Posterior cingulate gyrus (tissue), 11 donors: ENCODE data around the gene ERFL.

Experiments used
- DNase-seq, 10 donors: peaks; one replicate each; pipeline versions ENCODE4 v3.0.0 to v3.0.0-alpha.2; 2020 to 2021; ENCODE audit warnings: mixed read lengths in 3 of 10
- intact Hi-C: fragments of 100-400 bp; cut with DNase I; formaldehyde crosslinking; loops from one replicate; pipeline ENCODE4 v1.15.1; 2023

Gene ERFL

DNA sequence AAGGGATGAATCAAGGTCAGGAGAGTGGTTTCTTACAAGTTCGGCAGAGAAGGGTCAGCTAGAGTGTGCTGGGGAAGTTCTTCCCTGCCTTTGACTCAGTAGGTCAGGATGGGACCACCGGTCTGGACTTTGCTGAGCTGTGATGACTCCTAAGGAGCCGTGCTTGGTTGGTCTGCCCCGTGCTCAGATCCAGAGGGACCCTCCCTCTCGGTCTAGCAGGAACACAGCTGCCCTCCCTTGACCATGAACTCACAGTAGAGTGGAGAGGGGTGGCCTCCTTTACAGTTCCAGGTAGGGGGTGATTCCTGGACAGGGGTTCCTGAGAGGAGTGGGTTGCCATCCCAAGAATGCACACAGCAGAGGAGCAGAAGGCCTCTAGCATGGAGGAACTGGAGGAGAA, 63.9 kb downstream of the ERFL start:
- peak in 1 of 10 donors; percentile 10 for DNase-seq
- intact Hi-C loops = loop anchor here (5.0 kb wide), 1 partner anchor 73 kb away; no protein-coding TSS in a partner anchor

DNA sequence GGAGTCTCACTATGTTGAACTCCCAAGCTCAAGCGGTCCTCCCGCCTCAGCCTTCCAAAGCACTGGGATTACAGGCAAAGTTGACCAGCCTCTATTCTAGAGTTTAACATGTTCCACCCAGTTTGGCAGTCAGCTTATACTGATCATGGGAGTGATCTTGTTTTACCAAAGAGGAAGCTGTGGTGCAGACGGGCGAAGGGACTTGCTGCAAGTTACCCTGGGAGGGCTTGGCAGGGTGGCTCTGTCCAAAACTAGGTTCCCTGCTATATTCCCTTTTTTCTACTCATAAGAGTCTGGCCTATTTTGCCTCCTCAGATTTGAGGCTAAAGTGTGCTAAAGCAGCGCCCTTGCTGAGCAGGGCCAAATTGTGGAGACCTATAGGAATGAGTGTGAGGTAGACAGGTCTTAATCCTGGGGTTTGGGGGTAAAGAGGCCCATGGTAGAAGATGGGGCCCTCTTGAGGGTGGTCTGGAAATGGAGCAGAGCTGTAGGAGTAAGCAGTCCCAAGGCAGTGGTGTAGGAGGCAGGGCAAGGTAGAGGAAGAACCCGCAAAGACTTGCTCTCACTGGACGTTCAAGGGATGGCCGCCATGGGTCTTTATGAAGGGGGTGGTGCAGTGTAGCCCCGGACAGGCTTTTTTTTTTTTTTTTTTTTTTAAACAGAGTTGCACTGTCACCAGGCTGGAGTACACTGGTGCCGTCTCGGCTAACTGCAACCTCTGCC, 64.9 kb downstream of the ERFL start:
- DNase-seq = no peak
- intact Hi-C loops = loop anchor here (5.0 kb wide), 1 partner anchor 74 kb away; no protein-coding TSS in a partner anchor

DNA sequence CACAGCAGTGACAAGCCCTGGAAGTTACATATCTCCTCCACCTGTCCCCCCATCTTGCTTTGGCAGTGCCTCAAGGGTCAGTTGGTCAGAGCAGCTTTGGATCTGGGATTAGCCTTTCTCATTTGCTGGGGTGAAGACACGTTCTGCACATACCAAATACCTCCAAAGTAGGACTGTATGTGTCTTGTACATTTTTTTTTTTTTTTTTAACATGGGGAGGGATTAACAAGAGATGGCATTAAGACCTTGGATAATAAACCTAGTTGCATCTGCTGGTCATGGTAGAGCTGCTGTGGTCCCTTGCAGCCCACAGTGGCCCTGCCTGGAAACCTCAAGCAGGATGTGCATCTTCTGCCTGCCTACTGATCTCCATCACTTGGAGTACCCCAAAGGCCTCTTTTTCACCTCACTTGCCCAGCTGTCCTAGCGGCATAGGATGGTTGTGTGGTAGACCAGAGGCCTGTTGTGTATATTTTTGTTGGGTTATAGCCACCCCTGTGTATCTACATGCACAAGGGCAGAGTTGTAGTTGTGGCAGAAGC, 65.7 kb downstream of the ERFL start:
- DNase-seq = no peak
- intact Hi-C loops = loop anchor here (5.0 kb wide), 1 partner anchor 75 kb away; no protein-coding TSS in a partner anchor

DNA sequence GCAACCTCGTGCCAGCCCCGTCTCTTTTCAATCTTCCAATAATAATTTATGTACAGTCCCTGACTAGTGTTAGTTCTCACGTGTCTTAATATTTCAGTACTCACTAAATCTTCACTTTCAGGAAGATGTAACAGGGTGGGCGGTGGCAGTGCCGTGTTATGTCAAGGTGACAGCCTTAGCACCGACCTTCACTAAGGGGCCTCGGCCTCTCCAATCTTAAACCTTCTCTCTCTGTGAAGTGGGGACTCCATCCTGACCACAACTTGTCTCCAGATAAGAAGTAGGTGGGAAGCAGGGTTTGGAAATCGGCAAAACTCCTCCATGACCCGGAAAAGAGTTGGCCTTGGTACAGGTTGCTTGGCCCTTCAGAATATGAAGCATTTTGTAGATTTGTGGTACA, 66.4 kb downstream of the ERFL start:
- intact Hi-C loops = loop anchor here (5.0 kb wide), 1 partner anchor 75 kb away; no protein-coding TSS in a partner anchor
- no peak for DNase-seq

DNA sequence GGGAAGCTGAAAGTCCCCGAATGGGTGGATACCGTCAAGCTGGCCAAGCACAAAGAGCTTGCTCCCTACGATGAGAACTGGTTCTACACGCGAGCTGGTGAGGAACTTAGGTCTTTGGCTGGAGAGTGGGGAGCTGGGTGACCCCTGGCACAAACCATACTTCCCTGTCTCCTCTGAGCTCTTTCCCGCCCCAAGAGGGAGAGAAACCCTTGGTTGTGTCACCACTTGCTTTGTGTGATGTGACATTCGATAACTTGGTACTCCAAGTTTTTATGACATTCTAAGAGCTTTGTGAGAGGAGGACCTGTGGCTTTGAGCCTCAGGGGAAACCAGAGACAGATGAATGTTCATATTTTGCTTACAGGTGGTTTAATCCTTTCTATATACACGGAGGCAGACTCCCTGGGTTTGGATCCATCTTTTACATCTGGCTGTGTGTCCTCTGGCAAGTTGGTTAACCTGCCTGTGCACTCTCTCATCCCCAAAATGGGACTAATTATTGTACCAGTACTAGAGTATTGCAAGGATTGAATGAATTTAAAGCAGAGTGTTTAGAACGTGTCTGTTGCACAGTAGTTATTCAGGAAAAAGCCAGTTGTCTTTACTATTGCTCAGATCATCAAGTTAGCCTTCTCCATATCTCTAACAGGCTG, 67.0 kb downstream of the ERFL start:
- intact Hi-C loops = loop anchor here (5.0 kb wide), 1 partner anchor 76 kb away; no protein-coding TSS in a partner anchor
- peak in 2 of 10 donors; percentile 8 to 14 for DNase-seq

DNA sequence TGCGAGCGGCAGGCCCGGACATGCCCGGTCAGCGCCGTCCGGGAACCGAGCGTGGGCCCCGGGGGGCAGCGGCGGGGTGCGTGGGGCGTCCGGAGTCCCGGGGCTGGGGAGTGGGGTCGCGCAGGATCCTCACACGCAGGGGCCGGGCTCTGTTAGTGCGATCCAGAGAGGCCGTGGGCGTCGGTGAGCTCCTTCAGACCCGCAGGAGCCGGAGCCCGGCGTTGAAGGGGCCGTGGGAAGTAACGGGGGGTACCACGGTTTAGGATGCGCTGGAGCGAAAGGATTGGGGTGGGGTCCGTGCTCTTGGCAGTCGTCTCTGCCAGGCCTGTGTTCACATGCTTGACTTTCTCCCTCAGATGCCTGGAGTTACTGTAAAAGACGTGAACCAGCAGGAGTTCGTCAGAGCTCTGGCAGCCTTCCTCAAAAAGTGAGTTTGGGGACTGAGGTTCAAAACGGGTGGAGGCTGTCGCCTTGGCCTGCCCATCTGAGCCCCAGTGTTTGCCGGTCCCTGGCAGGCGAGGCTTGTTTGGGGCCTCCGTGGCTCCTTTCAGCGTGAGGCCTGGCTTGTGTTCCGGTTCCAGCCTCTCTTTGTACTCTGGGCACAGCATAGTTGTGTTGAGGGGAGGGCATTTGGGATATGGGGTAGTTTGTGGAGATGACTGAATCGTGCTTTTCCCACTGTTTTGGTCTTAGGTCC, 67.7 kb downstream of the ERFL start:
- intact Hi-C loops = loop anchor here (1.0 to 5.0 kb wide), 2 partner anchors 24 to 77 kb away; no protein-coding TSS in a partner anchor
- DNase-seq = no peak

DNA sequence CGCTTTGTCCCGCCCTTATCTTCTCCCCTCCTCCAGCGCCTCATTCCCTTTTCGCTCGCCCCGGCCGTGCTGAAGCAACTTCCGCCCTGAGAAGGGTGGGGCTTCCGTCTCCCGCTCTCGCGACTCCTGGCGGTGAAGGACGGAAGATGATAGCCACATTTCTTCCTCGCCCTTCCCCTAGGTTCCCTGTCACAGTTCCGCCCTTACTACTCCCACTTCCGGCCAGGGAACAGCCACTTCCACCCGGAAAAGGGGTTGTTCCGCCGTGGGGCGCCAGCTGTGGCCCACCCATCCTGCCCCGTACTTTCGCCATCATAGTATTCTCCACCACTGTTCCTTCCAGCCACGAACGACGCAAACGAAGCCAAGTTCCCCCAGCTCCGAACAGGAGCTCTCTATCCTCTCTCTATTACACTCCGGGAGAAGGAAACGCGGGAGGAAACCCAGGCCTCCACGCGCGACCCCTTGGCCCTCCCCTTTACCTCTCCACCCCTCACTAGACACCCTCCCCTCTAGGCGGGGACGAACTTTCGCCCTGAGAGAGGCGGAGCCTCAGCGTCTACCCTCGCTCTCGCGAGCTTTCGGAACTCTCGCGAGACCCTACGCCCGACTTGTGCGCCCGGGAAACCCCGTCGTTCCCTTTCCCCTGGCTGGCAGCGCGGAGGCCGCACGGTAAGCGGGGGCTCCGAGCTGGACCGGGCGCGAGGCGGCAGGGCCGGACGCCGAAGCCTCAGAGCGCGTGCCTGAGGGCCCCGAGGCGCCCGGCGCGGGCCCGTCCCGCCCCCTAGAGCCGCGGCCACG, 68.4 kb downstream of the ERFL start, which contains the start of gene RPS19:
TSS of gene RPS19 (plus strand) at position 638 of the 801 bp plus-strand sequence. CDS start 520 bp downstream, outside the sequence.
- peak; percentile 97 to 100 (median 99) for DNase-seq
- intact Hi-C loops = loop anchor here (1.0 to 5.0 kb wide), 3 partner anchors 24 to 99 kb away; partner anchors contain the start of gene RABAC1

DNA sequence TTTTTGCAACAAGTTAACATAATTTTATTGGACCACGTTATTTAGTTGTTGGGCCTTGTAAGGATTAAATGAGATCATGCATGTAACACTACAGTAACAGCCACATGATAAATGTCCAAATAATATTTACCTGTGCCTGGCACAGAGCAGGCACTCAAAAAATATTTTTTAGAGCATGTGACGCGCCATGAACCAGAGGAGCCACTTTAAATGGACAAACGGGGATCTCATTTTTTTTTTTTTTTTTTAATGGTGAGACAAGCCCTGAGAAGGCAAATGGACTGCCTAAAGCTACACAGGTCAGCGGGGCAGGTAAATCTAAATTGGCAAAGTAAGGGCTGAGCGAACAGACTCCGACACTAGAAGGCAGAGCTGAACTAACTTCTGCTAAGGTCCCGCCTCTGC, 69.0 kb downstream of the ERFL start:
- no peak for DNase-seq
- intact Hi-C loops = loop anchor here (2.0 kb wide), 1 partner anchor 100 kb away; the partner anchor contains the start of gene RABAC1
